ENCODE measurements around the gene PTPRN2.

The PTPRN2 gene

GRCh38 chr7:157587051-157587804, 1000.4 kb downstream of the PTPRN2 start:
- no peak overlapping the region for H3K4me3 ChIP-seq (ENCODE audit: low read depth, low read length)
- TF ChIP-seq CTCF (IDR thresholded peaks at IDR 0.05; ENCODE audit: low read depth, low read length) = no peak

GRCh38 chr7:157586426-157586955, 1001.1 kb downstream of the PTPRN2 start:
- TF ChIP-seq CTCF (IDR thresholded peaks at IDR 0.05; ENCODE audit: low read depth, low read length) = no peak
- no peak overlapping the region for H3K4me3 ChIP-seq (ENCODE audit: low read depth, low read length)

DNA sequence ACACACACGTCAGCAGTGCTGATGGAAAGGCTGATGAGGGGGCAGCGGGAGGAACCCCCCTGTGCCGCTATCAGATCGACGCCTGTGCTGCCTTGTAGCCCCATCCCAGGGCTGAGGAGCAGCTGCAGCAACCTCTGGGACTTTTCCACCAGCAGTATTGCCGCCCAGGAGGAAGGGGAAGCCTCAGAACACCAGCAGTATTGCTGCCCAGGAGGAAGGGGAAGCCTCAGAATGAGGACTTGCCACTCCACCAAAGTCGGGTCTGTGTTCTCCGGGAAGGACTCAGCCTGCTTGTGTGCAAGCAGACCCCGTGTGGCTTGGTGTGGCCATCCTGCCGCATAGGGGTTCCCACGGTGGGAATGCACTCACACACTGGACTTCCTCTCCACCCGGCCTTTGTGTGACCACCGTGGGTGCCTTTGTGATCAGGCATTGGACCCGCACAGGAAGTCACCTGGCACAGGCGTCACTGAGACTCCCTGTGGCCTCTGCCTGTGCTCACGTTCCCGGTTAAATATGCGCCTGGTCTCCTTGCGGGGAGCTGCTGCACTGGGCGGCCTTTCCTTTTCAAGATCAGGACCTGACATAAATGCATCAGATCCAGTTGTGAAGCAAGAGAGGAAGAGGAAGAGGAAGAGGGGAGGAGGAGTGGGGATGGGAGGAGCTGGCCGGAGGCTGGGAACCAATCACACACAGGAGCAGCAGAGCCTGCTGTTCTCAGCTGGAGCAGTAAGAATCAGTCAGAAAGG, 1002.3 kb downstream of the PTPRN2 start:
- no peak for TF ChIP-seq CTCF (IDR thresholded peaks at IDR 0.05; ENCODE audit: low read depth, low read length)
- no peak overlapping the region for H3K4me3 ChIP-seq (ENCODE audit: low read depth, low read length)

- H3K4me3 ChIP-seq (ENCODE audit: low read depth, low read length) = no peak overlapping the region
- TF ChIP-seq CTCF (IDR thresholded peaks at IDR 0.05; ENCODE audit: low read depth, low read length) = no peak
Measured at GRCh38 chr7:157584420-157584819, 1003.2 kb downstream of the PTPRN2 start.

GRCh38 chr7:157581740-157582139, 1005.9 kb downstream of the PTPRN2 start:
- TF ChIP-seq CTCF (IDR thresholded peaks at IDR 0.05; ENCODE audit: low read depth, low read length) = no peak
- no peak overlapping the region for H3K4me3 ChIP-seq (ENCODE audit: low read depth, low read length)

- no peak overlapping the region for H3K4me3 ChIP-seq (ENCODE audit: low read depth, low read length)
- TF ChIP-seq CTCF (IDR thresholded peaks at IDR 0.05; ENCODE audit: low read depth, low read length) = no peak
Measured at GRCh38 chr7:157580324-157580723, 1007.3 kb downstream of the PTPRN2 start.

- TF ChIP-seq CTCF (IDR thresholded peaks at IDR 0.05; ENCODE audit: low read depth, low read length) = no peak
- H3K4me3 ChIP-seq (ENCODE audit: low read depth, low read length) = no peak overlapping the region
Measured at GRCh38 chr7:157579425-157579824, 1008.2 kb downstream of the PTPRN2 start.

Measured in WI38 (cell line).